KMS-11 (cell line): ENCODE results near the gene GUCY1A1.

Source experiments
- H2AFZ ChIP-seq: fragments of 200-600 bp; sonication (generic); 2 replicates; pipeline ENCODE4 v1.6.1; 2016; ENCODE audit warnings: antibody characterized with exemption, mixed run types, low read depth
- H3K27ac ChIP-seq: fragments of 200-600 bp; sonication (generic); 2 replicates; pipeline ENCODE4 v1.6.1; 2016; ENCODE audit warnings: mild to moderate bottlenecking, mixed run types
- H3K27me3 ChIP-seq: fragments of 200-600 bp; sonication (generic); 2 replicates; pipeline ENCODE4 v1.6.1; 2017; ENCODE audit warnings: mild to moderate bottlenecking, low read depth, mixed run types, moderate library complexity; ENCODE audit not compliant: insufficient read depth
- H3K36me3 ChIP-seq: fragments of 200-600 bp; sonication (generic); 2 replicates; pipeline ENCODE4 v1.6.1; 2017; ENCODE audit warnings: mild to moderate bottlenecking, mixed run types; ENCODE audit not compliant: insufficient read depth
- H3K4me1 ChIP-seq: fragments of 200-600 bp; sonication (generic); 2 replicates; pipeline ENCODE4 v1.6.1; 2016; ENCODE audit warnings: mild to moderate bottlenecking, low read depth, mixed run types; ENCODE audit not compliant: poor library complexity, severe bottlenecking
- H3K4me2 ChIP-seq: fragments of 200-600 bp; sonication (generic); 2 replicates; pipeline ENCODE4 v1.7.0; 2016; ENCODE audit warnings: mild to moderate bottlenecking, mixed run types
- H3K4me3 ChIP-seq: fragments of 200-600 bp; sonication (generic); IDR thresholded peaks from 2 replicates; pipeline ENCODE4 v1.6.1; 2017; ENCODE audit warnings: low read depth, low read length, mixed read lengths; ENCODE audit not compliant: insufficient read depth
- H3K79me2 ChIP-seq: fragments of 200-600 bp; sonication (generic); 2 replicates; pipeline ENCODE4 v1.6.1; 2016; ENCODE audit warnings: low read depth, mixed run types; ENCODE audit not compliant: insufficient read depth
- H3K9ac ChIP-seq: fragments of 200-600 bp; sonication (generic); 2 replicates; pipeline ENCODE4 v1.6.1; 2016; ENCODE audit warnings: mild to moderate bottlenecking, mixed run types
- H4K20me1 ChIP-seq: fragments of 200-600 bp; sonication (generic); 2 replicates; pipeline ENCODE4 v1.6.1; 2016; ENCODE audit warnings: mild to moderate bottlenecking, mixed run types; ENCODE audit not compliant: insufficient read depth
- CTCF ChIP-seq: fragments of 200-600 bp; sonication (generic); conservative IDR thresholded peaks from 2 replicates; pipeline ENCODE4 v1.6.1; 2017; ENCODE audit warnings: low read depth, mild to moderate bottlenecking, antibody characterized with exemption, low read length, moderate library complexity, mixed read lengths

GUCY1A1 gene

GRCh38 chr4:155735496-155735895, 68.8 kb downstream of the GUCY1A1 start:
- Histone ChIP-seq H3K79me2 (no peaks in the 10 kb centered on the region), H3K4me1 (peaks cover 9% of the 10 kb centered on the region), H4K20me1 (no peaks in the 10 kb centered on the region), H3K27ac (no peak overlapping the region), H3K36me3 (no peaks in the 10 kb centered on the region), H2AFZ (no peak overlapping the region), H3K4me2 (no peak overlapping the region), H3K4me3 (no peak overlapping the region), H3K9ac (no peak overlapping the region), H3K27me3 (no peaks in the 10 kb centered on the region)
- no peak for TF ChIP-seq CTCF

GRCh38 chr4:155738548-155738947, 71.9 kb downstream of the GUCY1A1 start:
- H3K36me3 ChIP-seq, result no peaks in the 10 kb centered on the region
- no peaks in the 10 kb centered on the region for H3K27me3 ChIP-seq
- H3K4me2 ChIP-seq, result no peak overlapping the region
- no peak overlapping the region for H3K4me3 ChIP-seq
- H3K27ac ChIP-seq, result no peak overlapping the region
- no peak for TF ChIP-seq CTCF
- no peak overlapping the region for H3K9ac ChIP-seq
- H3K4me1 ChIP-seq, result peaks cover 9% of the 10 kb centered on the region
- H2AFZ ChIP-seq, result no peak overlapping the region
- no peaks in the 10 kb centered on the region for H3K79me2 ChIP-seq
- H4K20me1 ChIP-seq, result no peaks in the 10 kb centered on the region

- no peaks in the 10 kb centered on the region for H3K36me3 ChIP-seq
- no peaks in the 10 kb centered on the region for H3K4me1 ChIP-seq
- TF ChIP-seq CTCF, result no peak
Measured at GRCh38 chr4:155741546-155741945, 74.9 kb downstream of the GUCY1A1 start.

GRCh38 chr4:155742310-155743015, 75.8 kb downstream of the GUCY1A1 start:
- no peak overlapping the region for H3K27ac ChIP-seq
- H3K4me1 ChIP-seq, result no peaks in the 10 kb centered on the region
- TF ChIP-seq CTCF, result peak; percentile 30
- no peak overlapping the region for H2AFZ ChIP-seq
- H3K4me2 ChIP-seq, result no peak overlapping the region
- H3K79me2 ChIP-seq, result no peaks in the 10 kb centered on the region
- H3K36me3 ChIP-seq, result no peaks in the 10 kb centered on the region
- H3K9ac ChIP-seq, result no peak overlapping the region
- no peak overlapping the region for H3K4me3 ChIP-seq
- H4K20me1 ChIP-seq, result no peaks in the 10 kb centered on the region
- H3K27me3 ChIP-seq, result no peaks in the 10 kb centered on the region

More at GRCh38 chr4:155741546-155741945, 74.9 kb downstream of the GUCY1A1 start:
- no peaks in the 10 kb centered on the region for H3K79me2 ChIP-seq
- H3K4me3 ChIP-seq, result no peak overlapping the region
- H3K27ac ChIP-seq, result no peak overlapping the region
- no peaks in the 10 kb centered on the region for H4K20me1 ChIP-seq
- no peak overlapping the region for H3K9ac ChIP-seq
- no peak overlapping the region for H2AFZ ChIP-seq
- H3K27me3 ChIP-seq, result no peaks in the 10 kb centered on the region
- H3K4me2 ChIP-seq, result no peak overlapping the region
